Memory B cell (primary cell): ENCODE measurements around the gene LMTK3.

Source experiments
- ATAC-seq: fragments of 150-1000 bp; cut with Tn5 transposase; 2 replicates; pipeline ENCODE4 v1.10.0; 2021; ENCODE audit warnings: low read depth, mild to moderate bottlenecking, moderate library complexity
- DNase-seq, 2 donors: peaks; one replicate each; pipeline ENCODE4 v3.0.0; 2022; ENCODE audit warnings: low spot score in 2 of 2
- H3K27ac Mint-ChIP-seq: one replicate; pipeline ENCODE4 v1.8.0; 2022; ENCODE audit warnings: mild to moderate bottlenecking, moderate library complexity, mixed read lengths
- H3K27me3 Mint-ChIP-seq: one replicate; pipeline ENCODE4 v1.8.0; 2022; ENCODE audit warnings: mixed read lengths
- H3K36me3 Mint-ChIP-seq: one replicate; pipeline ENCODE4 v1.8.0; 2022; ENCODE audit warnings: mild to moderate bottlenecking, mixed read lengths
- H3K4me1 Mint-ChIP-seq: one replicate; pipeline ENCODE4 v1.8.0; 2022; ENCODE audit warnings: mixed read lengths
- H3K4me3 Mint-ChIP-seq: one replicate; pipeline ENCODE4 v1.8.0; 2022; ENCODE audit warnings: mild to moderate bottlenecking, moderate library complexity, mixed read lengths
- H3K9me3 Mint-ChIP-seq: one replicate; pipeline ENCODE4 v1.8.0; 2022; ENCODE audit warnings: mixed read lengths

The LMTK3 gene

GRCh38 chr19:48436586-48436985, 75.0 kb downstream of the LMTK3 start:
- no peak overlapping the region for H3K4me3 Mint-ChIP-seq
- no peak for DNase-seq
- peaks cover 11% of the 10 kb centered on the region for H3K27me3 Mint-ChIP-seq
- no peaks in the 10 kb centered on the region for H3K4me1 Mint-ChIP-seq
- no peak overlapping the region for H3K27ac Mint-ChIP-seq
- no peaks in the 10 kb centered on the region for H3K36me3 Mint-ChIP-seq
- ATAC-seq: no peak
- no peaks in the 10 kb centered on the region for H3K9me3 Mint-ChIP-seq
